HFFc6 (cell line): ENCODE data around the gene TBC1D4. TPM values are rescaled to one million over a fixed set of nuclear protein-coding genes. Genes with fewer than 3 reads are reported as not detected.

ENCODE experiments used
- DNase-seq: peaks from one replicate; pipeline ENCODE4 v3.0.0-alpha.2; 2018
- H3K27ac Mint-ChIP-seq: 2 replicates; pipeline ENCODE4 v1.8.0; 2020; ENCODE audit warnings: mild to moderate bottlenecking, mixed read lengths
- H3K27me3 Mint-ChIP-seq: 2 replicates; pipeline ENCODE4 v1.8.0; 2021; ENCODE audit warnings: mild to moderate bottlenecking, moderate library complexity, mixed read lengths; ENCODE audit not compliant: insufficient read depth
- H3K36me3 Mint-ChIP-seq: 2 replicates; pipeline ENCODE4 v1.8.0; 2021; ENCODE audit warnings: low read depth, mixed read lengths
- H3K4me1 Mint-ChIP-seq: 2 replicates; pipeline ENCODE4 v1.8.0; 2020; ENCODE audit warnings: low read depth, mixed read lengths
- H3K4me3 Mint-ChIP-seq: 2 replicates; pipeline ENCODE4 v1.8.0; 2020; ENCODE audit warnings: mild to moderate bottlenecking, moderate library complexity, mixed read lengths
- H3K9me3 Mint-ChIP-seq: 2 replicates; pipeline ENCODE4 v1.8.0; 2020; ENCODE audit warnings: mild to moderate bottlenecking, mixed read lengths
- CTCF ChIP-seq: fragments of 200-600 bp; sonication (generic); IDR thresholded peaks from 2 replicates; pipeline ENCODE4 v1.5.0; 2021; ENCODE audit warnings: antibody characterized with exemption, mild to moderate bottlenecking
- total RNA-seq, 6 experiments: library from RNA; stranded (reverse); fragmentation: NEBNext Ultra II Directional; extraction: Animal tissue kit (Norgen Biotek cat#: 25700); gene quantifications; 2 replicates in 1 of 6; 3 replicates in 5 of 6; pipeline ENCODE4 v1.2.3, GENCODE V29; 2021

Gene TBC1D4
- total RNA-seq, 6 experiments from 2014 or later: 13.6 to 20.6 (median 16.6) TPM

GRCh38 chr13:75373988-75374387 lies 108.0 kb downstream of the TBC1D4 start:
- Mint-ChIP-seq H3K27me3 (no peaks in the 10 kb centered on the region), H3K4me1 (peaks cover 14% of the 10 kb centered on the region), H3K27ac (no peak overlapping the region), H3K36me3 (no peaks in the 10 kb centered on the region), H3K4me3 (no peak overlapping the region), H3K9me3 (no peaks in the 10 kb centered on the region)
- no peak for TF ChIP-seq CTCF
- no peak for DNase-seq

GRCh38 chr13:75372923-75373841 lies 108.8 kb downstream of the TBC1D4 start:
- Mint-ChIP-seq H3K36me3 (no peaks in the 10 kb centered on the region), H3K27ac (peak overlapping the region; percentile 58), H3K4me3 (no peak overlapping the region; the same call in 1 of the 2 replicates), H3K4me1 (peaks cover 14% of the 10 kb centered on the region), H3K9me3 (no peaks in the 10 kb centered on the region), H3K27me3 (no peaks in the 10 kb centered on the region; the same call in 1 of the 2 replicates)
- DNase-seq: no peak
- TF ChIP-seq CTCF: no peak

- Mint-ChIP-seq H3K4me3 (no peak overlapping the region), H3K36me3 (no peaks in the 10 kb centered on the region), H3K27ac (no peak overlapping the region), H3K27me3 (no peaks in the 10 kb centered on the region; the same call in 1 of the 2 replicates), H3K4me1 (peaks cover 14% of the 10 kb centered on the region), H3K9me3 (no peaks in the 10 kb centered on the region)
- DNase-seq: peak; percentile 57
- peak; percentile 87 for TF ChIP-seq CTCF
Observed at GRCh38 chr13:75372517-75372916, 109.5 kb downstream of the TBC1D4 start.

GRCh38 chr13:75371203-75371602 lies 110.8 kb downstream of the TBC1D4 start:
- no peak overlapping the region for H3K4me3 Mint-ChIP-seq
- no peaks in the 10 kb centered on the region; the same call in 1 of the 2 replicates for H3K27me3 Mint-ChIP-seq
- no peak for DNase-seq
- H3K4me1 Mint-ChIP-seq: peaks cover 14% of the 10 kb centered on the region
- no peaks in the 10 kb centered on the region for H3K9me3 Mint-ChIP-seq
- TF ChIP-seq CTCF: no peak
- H3K27ac Mint-ChIP-seq: no peak overlapping the region
- no peaks in the 10 kb centered on the region for H3K36me3 Mint-ChIP-seq

GRCh38 chr13:75370774-75371173 lies 111.2 kb downstream of the TBC1D4 start:
- no peaks in the 10 kb centered on the region for H3K9me3 Mint-ChIP-seq
- TF ChIP-seq CTCF: no peak
- DNase-seq: no peak
- no peak overlapping the region for H3K4me3 Mint-ChIP-seq
- H3K4me1 Mint-ChIP-seq: peaks cover 14% of the 10 kb centered on the region
- H3K27me3 Mint-ChIP-seq: no peaks in the 10 kb centered on the region; the same call in 1 of the 2 replicates
- H3K27ac Mint-ChIP-seq: no peak overlapping the region
- H3K36me3 Mint-ChIP-seq: no peaks in the 10 kb centered on the region
